ENCODE measurements around the gene IGSF11.
"Not testable (repeated sequence)": the region's sequence is repeated elsewhere in the genome, so short reads cannot be mapped to it uniquely, and the experiment has no call there.

The IGSF11 gene

DNA sequence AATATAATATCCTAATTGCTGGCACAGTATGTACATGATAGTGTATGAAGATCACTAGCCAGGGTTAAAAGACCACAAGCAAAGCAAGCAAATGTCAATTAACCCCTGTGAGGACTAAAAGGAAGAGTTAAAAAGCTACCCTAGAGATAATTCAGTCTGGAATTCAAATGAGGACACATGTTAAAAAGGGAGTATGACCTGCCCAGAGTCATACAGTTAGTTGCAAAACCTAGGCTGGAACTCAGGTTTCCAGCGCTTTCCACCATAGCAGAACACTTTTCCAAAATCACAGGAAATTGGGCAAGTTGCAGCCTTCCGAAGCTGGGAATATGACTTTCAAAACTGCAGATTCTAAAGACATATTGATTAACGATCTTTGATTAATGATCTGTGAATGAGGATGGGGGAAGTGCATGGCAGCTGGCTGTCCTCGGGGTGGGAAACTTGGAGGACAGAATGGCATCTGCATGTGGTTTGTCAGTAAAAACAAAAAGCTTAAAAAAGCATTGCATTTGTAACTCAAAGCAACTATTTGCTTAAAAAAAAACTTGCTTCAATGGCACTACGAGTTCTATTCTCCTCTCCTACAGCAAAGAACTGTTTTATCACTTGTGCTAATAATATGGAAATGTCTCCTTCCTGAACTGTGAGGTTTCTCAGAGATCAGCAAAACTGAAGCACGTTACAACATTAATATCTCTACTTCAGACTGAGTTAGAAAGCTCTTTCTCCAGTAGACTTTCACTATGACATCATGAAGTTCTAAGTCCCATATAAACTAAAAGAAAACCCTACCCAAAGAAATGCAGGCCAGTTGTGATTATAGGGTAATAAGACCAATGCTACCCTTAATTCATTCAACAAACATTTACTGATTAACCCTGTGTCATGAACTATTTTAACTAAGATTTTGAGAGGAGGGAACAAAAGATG is 46.2 kb downstream of the IGSF11 start:
- no peak for DNase-seq (ENCODE audit: low spot score)

DNA sequence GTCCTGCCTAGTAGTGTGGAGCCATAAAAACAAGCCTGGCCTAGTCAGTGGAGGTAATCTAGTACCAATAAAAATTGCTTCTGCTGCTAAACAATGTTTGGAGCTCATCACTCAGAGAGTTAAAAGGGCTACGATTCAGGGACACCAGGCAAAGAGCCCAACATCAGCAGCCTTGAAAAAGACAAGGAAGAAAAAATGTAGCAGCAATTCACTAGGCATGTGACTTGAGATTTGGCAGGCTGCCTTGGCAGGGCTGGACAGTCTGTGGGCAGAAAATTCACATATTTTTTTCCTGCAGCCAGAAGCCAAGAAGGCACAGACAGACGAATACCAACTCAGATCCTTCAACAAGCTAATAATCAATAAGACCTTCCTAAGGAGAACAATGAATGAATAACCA is 47.2 kb downstream of the IGSF11 start:
- no peak for DNase-seq (ENCODE audit: low spot score)

DNA sequence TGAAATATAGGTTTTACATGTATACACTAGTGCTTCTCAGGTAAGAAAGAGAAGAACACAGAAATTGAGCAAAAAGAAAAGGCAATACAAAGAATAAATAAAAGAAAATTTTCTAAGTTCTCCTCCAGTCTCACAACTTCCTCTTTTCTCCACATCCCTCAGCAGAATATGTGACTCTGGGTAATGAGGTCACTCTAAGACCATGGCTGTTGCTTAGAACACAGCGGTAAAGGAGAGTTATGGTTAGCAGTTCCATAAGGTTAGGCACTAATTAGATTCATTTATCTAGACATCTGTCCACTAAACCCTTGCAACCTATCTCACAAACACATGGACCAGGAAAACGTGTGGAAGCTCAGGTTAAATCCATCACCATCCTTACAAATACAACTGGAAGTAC is 47.9 kb downstream of the IGSF11 start:
- no peak for DNase-seq (ENCODE audit: low spot score)

DNA sequence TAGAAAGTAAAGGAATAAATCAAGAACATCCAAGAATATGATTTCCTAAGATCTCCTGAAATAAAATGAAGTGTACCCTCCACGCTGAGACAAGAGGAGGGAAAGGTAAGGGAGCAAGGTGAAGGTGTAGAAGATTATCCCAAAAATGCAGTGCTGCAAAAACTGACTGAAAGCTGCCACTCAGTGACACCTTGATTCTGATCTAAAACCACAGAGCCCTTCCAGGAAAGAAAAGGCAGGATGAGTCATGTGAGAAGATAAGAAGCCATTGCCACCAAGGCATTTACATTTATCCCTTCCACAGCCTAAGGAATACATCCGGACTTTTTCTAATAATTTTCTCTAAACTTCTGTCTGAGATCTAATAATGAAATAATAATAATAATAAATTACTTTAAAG is 49.9 kb downstream of the IGSF11 start:
- no peak for DNase-seq (ENCODE audit: low spot score)

DNA sequence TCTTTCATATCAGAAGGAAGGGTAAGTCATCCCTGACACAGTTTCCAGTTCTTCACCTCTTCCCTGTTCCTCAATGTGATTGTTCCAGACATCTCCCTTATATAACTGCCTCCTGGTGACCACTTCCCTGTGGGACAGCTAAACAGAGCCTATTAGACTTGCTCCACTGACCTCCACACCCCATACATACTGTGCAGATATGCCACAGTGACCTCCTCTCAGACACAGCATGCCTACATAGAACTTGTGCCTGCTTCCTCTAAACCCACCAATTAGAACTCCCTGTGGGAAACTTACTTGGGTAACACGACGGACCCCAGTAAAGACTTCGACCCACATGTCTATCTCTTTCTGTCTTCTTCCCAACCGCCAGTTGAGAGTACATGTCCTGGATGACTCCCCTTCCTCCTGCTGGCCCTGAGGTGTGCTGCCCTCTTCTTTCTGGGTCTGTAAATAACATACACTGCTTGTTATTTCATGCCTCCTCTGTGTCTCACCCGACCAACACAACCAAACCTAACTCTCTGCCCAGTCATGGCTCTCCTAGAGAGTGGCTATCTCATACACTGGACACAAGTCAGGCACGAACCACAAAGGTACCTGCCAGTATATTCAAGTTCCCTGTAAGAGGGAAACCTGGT is 53.0 kb downstream of the IGSF11 start:
- no peak for DNase-seq (ENCODE audit: low spot score)

DNA sequence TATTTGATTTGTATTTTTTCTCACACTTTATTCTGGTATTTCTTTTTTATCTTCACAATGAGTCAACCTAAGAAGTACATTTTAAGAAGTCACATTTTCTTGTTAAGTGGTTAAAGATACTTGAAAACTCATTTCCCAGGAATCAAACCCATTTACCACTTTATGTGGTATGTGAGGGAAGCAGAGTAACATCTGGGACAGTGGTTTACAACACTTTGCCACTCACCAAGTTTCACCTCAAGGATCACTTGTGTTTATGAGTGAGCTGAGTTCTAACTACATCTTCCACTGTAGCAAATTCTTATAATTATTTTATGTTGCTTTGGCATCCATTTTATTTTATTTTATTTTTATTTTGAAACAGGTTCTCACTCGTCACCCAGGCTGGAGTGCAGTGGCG is 53.8 kb downstream of the IGSF11 start:
- no peak for DNase-seq (ENCODE audit: low spot score)

DNA sequence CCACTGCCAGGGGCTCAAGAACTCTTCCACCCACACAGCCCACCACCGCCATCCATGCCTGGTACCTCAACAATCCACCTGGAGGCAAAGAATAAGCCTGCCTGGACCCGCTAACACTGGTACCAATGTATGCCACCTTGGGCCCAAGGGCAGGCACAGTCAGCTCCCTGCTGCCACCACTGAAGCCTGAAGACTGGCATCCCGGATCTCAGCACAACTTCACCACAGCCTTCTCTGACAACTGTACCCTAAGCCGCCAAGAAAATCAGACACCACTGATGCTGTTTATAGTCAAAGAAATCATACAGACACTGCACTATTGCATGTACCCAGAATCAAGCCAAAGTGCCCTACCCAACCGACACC is 56.3 kb downstream of the IGSF11 start:
- no peak for DNase-seq (ENCODE audit: low spot score)

DNA sequence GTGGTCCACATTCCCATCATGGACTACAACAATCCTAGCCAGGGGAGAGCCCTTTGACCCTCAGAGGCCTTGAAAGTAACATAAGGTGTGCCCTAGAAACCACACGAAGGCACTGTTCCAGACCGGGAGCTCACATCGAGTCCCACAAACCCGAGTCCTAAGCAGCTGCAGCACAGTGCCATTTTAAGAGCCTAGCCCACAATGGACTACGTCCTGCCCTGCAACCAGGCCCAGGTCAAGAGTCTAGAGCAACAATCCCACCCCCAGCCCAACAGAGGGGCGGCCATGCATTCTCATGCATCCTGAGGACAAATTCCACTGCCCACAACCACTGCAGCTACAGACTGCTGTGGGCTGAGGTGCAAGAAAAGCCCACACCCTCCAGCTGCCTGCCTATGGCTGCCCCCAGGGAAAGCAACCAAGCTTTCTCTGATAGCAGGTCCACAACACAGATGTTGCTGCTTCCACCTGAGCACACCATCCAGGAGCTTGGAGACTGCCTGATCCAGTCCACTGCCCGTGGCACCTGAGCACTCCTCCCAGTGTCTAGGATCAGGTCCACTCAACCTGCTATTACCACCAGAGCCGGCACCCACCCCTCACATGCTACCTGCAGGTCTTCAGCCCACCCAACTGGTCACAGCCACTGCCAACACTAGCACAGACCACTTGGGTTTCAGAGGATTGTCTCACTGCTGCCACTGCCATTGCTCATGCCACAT is 56.8 kb downstream of the IGSF11 start:
- no peak for DNase-seq (ENCODE audit: low spot score)

DNA sequence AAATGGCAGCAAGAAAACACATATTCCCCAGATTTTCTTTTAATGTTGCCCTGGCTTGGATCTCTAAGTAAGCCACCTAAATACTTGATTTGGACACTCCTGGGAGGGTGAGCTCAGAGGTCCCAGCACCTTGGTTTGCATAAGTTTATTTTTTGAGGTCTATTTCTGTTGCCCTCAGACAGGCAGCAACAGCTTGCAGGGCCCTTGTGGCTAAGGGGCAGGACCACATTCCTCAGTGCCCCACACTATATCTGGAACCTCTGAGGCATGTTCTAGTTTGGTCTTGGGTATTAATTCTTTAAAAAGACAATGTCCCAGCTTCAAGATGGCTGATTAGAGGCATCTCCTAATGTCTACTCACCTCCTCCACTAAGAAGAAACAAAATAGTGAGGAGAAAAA is 57.5 kb downstream of the IGSF11 start:
- no peak for DNase-seq (ENCODE audit: low spot score)

DNA sequence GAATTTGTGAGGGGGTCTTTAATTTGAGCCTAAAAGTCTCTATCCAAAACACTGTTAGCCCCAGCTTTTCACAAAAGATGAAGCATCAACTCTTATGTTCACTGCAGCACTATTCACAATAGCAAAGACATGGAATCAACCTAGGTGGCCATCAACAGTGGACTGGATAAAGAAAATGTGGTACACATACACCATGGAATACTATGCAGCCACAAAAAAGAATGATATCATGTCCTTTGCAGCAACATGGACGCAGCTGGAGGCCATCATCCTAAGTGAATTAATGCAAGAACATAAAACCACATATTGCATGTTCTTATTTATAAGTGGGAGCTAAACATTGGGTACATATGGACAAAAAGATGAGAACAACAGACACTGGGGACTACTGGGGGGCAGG is 59.2 kb downstream of the IGSF11 start:
- DNase-seq (ENCODE audit: low spot score) = not testable (repeated sequence)

DNA sequence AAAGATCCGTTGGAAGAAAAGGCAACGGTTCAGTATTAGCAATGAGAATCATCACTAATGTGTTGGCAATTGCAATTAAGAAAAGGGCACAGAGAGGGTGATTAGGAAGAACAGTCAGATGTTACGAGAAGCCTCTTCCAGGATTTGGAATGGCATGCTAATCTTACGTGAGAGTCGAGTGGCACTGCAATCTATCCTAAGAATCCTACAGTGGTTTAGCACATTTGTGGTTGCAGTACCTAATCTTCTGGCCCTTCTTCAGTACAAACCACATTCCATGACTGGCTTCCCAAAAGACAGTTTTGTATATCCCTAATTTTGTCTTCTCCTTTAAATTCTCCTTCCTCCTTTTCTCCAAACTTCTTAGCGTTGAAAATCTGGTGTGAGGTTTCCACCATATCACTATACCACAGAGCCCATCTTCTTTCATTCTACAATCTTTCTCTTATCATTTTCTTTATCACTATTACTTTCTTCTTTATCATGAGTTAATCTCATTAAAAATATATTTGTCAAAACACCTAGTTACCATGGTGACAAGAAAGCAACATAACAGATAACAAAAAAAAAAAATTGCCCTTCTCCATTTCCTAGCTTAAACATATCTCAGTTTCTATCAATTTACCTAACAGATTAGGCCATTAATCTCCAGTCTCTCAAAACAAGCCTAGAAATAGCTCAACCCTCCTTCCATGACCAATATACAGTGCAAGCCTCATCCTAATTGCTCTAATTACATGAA is 60.1 kb downstream of the IGSF11 start:
- no peak for DNase-seq (ENCODE audit: low spot score)

DNA sequence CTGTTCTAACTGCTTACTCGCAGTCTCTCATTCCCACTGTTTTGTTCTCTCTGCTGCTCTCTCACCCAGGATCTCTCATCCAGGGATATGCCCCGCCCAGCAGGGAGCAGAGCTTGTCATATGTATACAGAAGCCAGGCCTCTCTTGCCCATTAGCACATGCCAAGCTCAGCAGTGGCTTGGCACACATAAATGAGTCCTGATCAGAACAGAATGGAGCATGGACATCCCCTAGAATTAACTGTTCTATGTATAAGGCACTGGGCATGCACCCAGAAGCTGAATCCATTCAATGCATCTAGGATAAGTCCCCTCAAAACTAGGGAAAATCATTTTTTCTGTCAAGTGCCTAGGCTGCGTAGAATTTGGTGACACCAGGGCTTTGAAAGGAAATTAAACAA is 61.6 kb downstream of the IGSF11 start:
- no peak for DNase-seq (ENCODE audit: low spot score)

DNA sequence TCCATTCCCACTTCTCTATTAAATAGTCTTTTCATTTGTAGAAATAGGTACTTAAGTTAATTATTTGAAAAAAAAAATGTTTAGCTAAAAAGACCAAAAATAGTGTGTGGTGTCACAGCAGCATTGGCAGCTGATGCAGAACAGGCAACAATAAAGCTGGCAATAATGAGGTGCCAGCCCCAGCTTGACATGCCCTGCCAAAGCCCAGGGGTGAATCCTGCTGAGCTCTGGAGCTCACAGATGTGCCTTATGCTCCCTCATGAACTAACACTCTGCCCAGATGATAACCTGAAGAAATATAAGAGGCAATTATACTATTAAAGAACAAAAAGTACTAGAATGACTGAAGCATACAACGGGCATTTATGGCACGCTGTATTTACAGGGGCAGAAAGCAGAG is 63.8 kb downstream of the IGSF11 start:
- DNase-seq (ENCODE audit: low spot score) = no peak

DNA sequence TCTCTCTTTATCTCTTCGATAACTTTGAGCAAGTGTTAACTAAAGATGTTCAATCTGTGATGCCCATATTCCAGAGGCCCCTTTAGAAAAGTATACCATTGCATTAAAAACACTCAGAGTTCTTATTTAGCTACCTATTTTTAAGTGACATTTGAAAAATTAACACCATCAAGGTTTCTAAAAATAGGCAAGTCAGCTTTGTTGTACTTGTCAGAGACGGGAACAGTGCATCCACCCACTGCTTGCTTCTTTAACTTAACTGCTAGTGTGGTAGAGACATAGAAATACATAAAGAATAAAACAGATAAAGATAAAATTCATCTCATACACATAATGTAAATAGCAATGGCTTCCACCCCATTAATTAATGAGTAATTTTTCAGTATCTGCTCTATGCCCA is 66.0 kb downstream of the IGSF11 start:
- no peak for DNase-seq (ENCODE audit: low spot score)

DNA sequence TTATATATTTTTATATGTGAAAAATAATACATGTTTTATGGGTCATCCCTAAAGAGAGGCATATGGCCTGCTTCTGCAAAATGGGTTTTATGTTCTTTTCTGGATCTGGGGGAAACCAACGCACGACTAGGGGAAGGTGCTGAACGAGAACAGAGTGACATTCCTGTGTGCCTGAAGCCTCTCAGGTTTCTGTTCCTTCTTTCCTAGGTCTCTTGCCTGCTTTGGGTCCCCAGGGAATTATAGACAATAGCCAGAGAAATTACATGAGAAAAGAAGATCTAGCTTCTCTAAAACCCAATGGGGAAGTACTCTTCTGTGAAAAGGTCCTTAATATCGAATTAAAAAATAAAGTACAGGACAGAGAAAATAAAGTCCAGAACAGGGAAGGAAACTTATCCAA is 66.5 kb downstream of the IGSF11 start:
- no peak for DNase-seq (ENCODE audit: low spot score)

DNA sequence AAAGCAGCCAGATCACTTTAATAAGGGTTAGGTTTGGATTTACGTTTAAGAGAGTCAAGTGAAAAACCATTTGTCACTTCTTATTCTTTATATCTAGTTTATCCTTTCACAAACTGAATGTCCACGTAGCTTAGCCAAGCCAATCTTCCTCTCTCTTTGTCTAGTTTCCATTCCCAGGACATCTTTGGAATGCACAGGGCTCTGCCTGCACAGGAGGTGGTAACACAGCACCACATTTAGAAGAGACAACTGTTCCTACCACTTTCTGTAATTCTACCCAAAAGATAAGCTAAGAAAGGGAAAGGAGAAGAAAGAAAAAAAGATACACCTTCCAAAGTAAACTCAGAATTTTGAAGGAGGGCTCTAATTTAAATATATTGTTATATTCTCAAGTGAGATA is 67.9 kb downstream of the IGSF11 start:
- DNase-seq (ENCODE audit: low spot score) = no peak

DNA sequence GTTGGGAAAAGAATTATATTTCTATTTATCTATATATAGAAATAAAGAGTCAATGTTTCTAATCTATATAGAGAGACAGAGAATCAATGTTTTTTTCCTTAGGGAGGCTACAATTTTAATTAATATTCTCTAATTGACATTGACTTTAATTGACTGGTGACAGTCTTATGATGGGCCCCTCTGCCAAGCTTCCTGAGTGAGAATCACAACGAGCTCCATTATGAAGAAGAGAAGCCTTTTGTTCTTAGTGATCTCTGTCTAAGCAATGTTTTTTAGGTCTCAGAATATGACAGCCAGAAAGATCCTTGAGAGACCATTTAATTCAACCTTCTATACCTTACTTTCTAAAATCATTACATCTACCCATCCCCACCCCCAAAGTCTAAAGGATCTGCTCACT is 70.9 kb downstream of the IGSF11 start:
- no peak for DNase-seq (ENCODE audit: low spot score)

DNA sequence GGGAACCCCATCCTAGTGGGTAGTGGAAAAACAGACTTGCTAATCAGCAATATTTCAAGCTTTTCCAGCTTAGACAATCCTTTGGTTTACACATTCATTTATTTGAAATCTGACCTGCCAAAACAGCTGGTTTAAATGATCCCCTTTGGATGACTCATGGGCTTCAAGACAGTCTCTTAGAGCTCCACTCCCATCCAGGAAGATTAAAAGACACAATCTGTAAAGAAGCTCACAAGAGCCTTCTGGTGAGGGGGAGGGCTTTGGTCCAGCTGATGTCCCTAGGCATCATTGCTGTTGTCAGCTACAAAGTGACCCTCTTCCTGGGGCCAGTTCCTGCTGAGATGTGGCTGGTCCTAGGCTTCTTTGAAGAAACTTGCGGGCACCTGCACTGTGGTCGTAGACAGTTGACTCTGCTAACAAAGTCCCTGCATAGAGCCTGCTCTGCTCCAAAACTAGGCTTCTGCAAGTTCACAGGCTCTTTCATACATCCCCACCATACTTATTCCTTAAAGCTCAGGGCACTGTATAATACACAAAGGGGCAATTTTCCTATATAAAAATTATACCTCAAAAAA is 73.7 kb downstream of the IGSF11 start:
- DNase-seq (ENCODE audit: low spot score) = no peak

DNA sequence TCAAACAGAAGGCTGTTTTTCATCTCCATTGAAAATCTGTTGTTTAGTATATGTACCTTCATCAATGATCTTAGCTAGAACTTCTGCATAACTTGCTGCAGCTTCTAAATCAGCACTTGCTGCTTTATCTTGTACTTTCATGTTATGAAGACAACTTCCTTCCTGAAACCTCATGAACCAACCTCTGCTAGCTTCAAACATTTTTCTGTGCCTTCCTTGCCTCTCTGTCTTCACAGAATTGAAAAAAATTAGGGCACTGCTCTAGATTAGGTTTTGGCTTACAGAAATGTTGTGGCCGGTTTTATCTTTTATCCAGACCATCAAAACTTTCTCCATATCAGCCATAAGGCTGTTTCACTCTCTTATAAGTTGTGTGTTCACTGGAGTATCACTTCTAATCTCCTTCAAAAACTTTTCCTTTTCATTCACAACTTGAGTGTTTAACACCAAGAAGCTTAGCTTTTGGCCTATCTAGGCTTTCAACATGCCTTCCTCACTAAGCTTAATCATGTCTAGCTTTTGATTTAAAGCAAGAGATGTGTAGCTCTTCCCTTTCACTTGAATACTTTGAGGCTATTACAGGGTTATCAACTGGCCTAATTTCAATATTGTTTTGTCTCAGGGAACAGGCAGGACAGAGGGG is 78.6 kb downstream of the IGSF11 start:
- DNase-seq (ENCODE audit: low spot score) = no peak

DNA sequence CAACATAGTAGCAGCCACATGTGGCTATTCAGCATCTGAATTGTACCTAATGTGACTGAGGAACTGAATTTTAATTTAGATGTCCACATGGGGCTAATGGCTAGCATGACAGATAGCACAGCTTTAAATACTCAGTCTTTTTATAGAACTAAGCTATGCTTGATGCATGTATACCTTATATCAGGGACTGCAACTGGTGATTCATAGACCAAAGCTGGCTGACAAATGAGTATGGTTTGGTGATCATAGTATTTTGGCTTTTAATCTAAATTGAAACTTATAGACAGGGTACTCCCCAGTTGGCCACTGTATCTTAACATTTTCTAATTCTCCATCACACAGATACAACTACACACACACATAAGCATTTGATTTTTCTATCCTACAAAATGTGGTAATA is 83.6 kb downstream of the IGSF11 start:
- no peak for DNase-seq (ENCODE audit: low spot score)

DNA sequence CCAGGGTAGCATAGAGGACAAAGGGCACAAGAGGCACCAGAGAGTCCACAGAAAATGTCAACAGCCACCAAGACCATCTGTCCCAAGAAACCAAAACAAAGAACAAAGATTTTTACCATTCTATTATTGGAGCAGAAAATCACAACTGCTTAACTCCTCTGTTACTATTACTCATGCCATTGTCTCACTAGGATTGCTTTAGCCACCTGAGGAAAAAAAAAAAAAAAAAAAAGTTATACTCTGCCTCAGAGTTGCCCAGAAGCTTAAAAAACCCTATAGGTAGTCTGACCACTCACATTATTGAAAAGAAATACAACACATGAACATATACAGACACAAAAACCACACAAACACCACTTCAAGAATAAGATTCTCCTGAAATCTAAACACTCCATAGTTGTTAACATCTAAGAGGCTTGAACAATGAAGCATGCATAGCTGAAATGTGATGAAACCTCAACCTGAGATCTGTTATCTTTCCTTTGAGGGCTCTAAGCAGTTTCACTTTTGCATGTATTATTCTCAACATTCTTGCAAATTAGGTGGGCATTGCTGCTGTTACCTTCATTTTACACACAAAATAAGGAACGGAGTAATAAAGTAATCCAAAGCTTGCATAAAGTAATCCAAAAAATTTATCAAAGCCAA is 85.4 kb downstream of the IGSF11 start:
- no peak for DNase-seq (ENCODE audit: low spot score)

Data from hematopoietic multipotent progenitor cell treated with erythropoietin and hydrocortisone succinate and interleukin-3 and kit ligand, for 15 days (in vitro differentiated cells).